Keratinocyte (primary cell): ENCODE results near the gene NLRP12. TPM values are rescaled to one million over a fixed set of nuclear protein-coding genes. Genes with fewer than 3 reads are reported as not detected.

Experiments used
- DNase-seq: peaks from one replicate; pipeline ENCODE4 v3.0.0-alpha.2; 2011; ENCODE audit warnings: low read depth, missing footprints, low spot score
- FAIRE-seq: peaks from 2 replicates; lab custom pipeline; 2011; peaks lifted over from hg19 to GRCh38; lab: Jason Lieb, UNC
- H2AFZ ChIP-seq: 2 replicates; pipeline ENCODE4 v1.6.0; 2012; ENCODE audit warnings: low read length, control low read depth, inconsistent platforms; ENCODE audit not compliant: control insufficient read depth
- H3K27ac ChIP-seq: 2 replicates; pipeline ENCODE4 v1.5.1; 2011; ENCODE audit warnings: low read length; ENCODE audit not compliant: control insufficient read depth, insufficient read depth
- H3K27me3 ChIP-seq: 3 replicates; pipeline ENCODE4 v1.6.0; 2011; ENCODE audit warnings: low read length; ENCODE audit not compliant: control insufficient read depth, insufficient read depth; ENCODE audit errors: extremely low read depth
- H3K36me3 ChIP-seq, 2 experiments: 2 replicates in 1 of 2; 3 replicates in 1 of 2; pipeline ENCODE4 v1.5.1; 2011; ENCODE audit warnings: low read length in 2 of 2, mild to moderate bottlenecking in 1 of 2; ENCODE audit not compliant: control insufficient read depth in 2 of 2, insufficient read depth in 2 of 2; ENCODE audit errors: extremely low read depth in 1 of 2
- H3K4me1 ChIP-seq: 3 replicates; pipeline ENCODE4 v1.5.1; 2011; ENCODE audit warnings: low read length; ENCODE audit not compliant: control insufficient read depth, insufficient read depth; ENCODE audit errors: extremely low read depth
- H3K4me2 ChIP-seq: 3 replicates; pipeline ENCODE4 v1.6.0; 2011; ENCODE audit warnings: low read depth, low read length; ENCODE audit not compliant: control insufficient read depth, insufficient read depth; ENCODE audit errors: extremely low read depth
- H3K4me3 ChIP-seq, 3 experiments: fragments of 200-600 bp in 1 of 3; sonication (generic) in 1 of 3; 2 replicates in 2 of 3; 3 replicates in 1 of 3; pipeline ENCODE4 v1.5.1; 2011 to 2016; ENCODE audit warnings: low read length in 3 of 3, mild to moderate bottlenecking in 3 of 3, control low read depth in 2 of 3, inconsistent platforms in 1 of 3, low read depth in 1 of 3, mixed read lengths in 1 of 3, mixed run types in 1 of 3, moderate library complexity in 1 of 3; ENCODE audit not compliant: control insufficient read depth in 2 of 3, insufficient read depth in 2 of 3; ENCODE audit errors: extremely low read depth in 1 of 3
- H3K79me2 ChIP-seq: 2 replicates; pipeline ENCODE4 v1.6.0; 2012; ENCODE audit warnings: low read length; ENCODE audit not compliant: control insufficient read depth, insufficient read depth
- H3K9ac ChIP-seq: 3 replicates; pipeline ENCODE4 v1.6.0; 2011; ENCODE audit warnings: low read length; ENCODE audit not compliant: control insufficient read depth, insufficient read depth; ENCODE audit errors: extremely low read depth
- H3K9me1 ChIP-seq: 3 replicates; pipeline ENCODE4 v1.6.0; 2011; ENCODE audit warnings: low read length; ENCODE audit not compliant: control insufficient read depth, insufficient read depth; ENCODE audit errors: extremely low read depth
- H3K9me3 ChIP-seq: 2 replicates; pipeline ENCODE4 v1.5.1; 2012; ENCODE audit warnings: low read depth, low read length; ENCODE audit not compliant: control insufficient read depth
- H4K20me1 ChIP-seq: 3 replicates; pipeline ENCODE4 v1.6.0; 2011; ENCODE audit warnings: low read length; ENCODE audit not compliant: control insufficient read depth, insufficient read depth; ENCODE audit errors: extremely low read depth
- CTCF ChIP-seq, 3 experiments: IDR thresholded peaks in 1 of 3; conservative IDR thresholded peaks in 1 of 3; optimal IDR thresholded peaks in 1 of 3; 2 replicates in 2 of 3; 3 replicates in 1 of 3; pipeline versions ENCODE3 to v1.5.1; 2011; ENCODE audit warnings: low read length in 3 of 3, mild to moderate bottlenecking in 3 of 3, moderate library complexity in 2 of 3, control low read depth in 1 of 3, inconsistent platforms in 1 of 3; ENCODE audit not compliant: insufficient read depth in 2 of 3; ENCODE audit errors: extremely low read depth in 1 of 3
- EZH2 ChIP-seq: IDR thresholded peaks from one replicate; pipeline ENCODE4 v1.6.1; 2012; ENCODE audit warnings: inconsistent platforms, mild to moderate bottlenecking, low read length, moderate library complexity
- dilution Hi-C: fragments of 300-500 bp; cut with MboI; formaldehyde crosslinking; loops from one replicate; pipeline ENCODE4 v1.7.0; 2020; ENCODE audit warnings: low sequenced_read_pairs; ENCODE audit not compliant: extremely low pct_ligation_motif_present
- polyA plus RNA-seq, 5 experiments: library from polyadenylated mRNA; depleted of rRNA in 3 of 5; stranded (reverse) in 3 of 5; stranded (forward) in 1 of 5; unstranded in 1 of 5; fragments of >200 nt; gene quantifications; 1 replicate in 1 of 5; 2 replicates in 3 of 5; 3 replicates in 1 of 5; pipeline versions ENCODE4 v1.2.1 to v1.2.3, GENCODE V29; 2011 to 2012; ENCODE audit warnings: missing spikeins in 2 of 5, low read depth in 1 of 5, low replicate concordance in 1 of 5

NLRP12 gene
- polyA plus RNA-seq, 1 donor (not counting 4 experiments of a cell fraction or from before 2014, with no cell fraction given): not detected

GRCh38 chr19:53795019-53795418 lies 29.1 kb downstream of the NLRP12 start:
- Histone ChIP-seq H3K9me1 (no peaks in the 10 kb centered on the region), H3K9ac (no peak overlapping the region), H3K79me2 (no peaks in the 10 kb centered on the region), H3K4me2 (no peak overlapping the region), H3K9me3 (peaks cover 4% of the 10 kb centered on the region), H3K36me3 (no peaks in the 10 kb centered on the region), H2AFZ (no peak overlapping the region), H3K4me1 (no peaks in the 10 kb centered on the region), H3K27me3 (no peaks in the 10 kb centered on the region), H3K27ac (no peak overlapping the region), H4K20me1 (no peaks in the 10 kb centered on the region), H3K4me3 (no peak overlapping the region)
- FAIRE-seq (no peak), DNase-seq (no peak)
- no peak for TF ChIP-seq EZH2
- TF ChIP-seq CTCF (optimal IDR thresholded peaks at IDR 0.05 in 1 of 3, IDR thresholded peaks at IDR 0.05 in 1 of 3, conservative IDR thresholded peaks at IDR 0.05 in 1 of 3; ENCODE audit: extremely low read depth in 1 of 3, insufficient read depth in 2 of 3, low read length in 3 of 3): no peak
- dilution Hi-C loops: no loop called here

GRCh38 chr19:53792721-53793433 lies 31.2 kb downstream of the NLRP12 start:
- Histone ChIP-seq H3K27ac (no peak overlapping the region), H3K79me2 (no peaks in the 10 kb centered on the region), H3K4me2 (no peak overlapping the region), H3K4me3 (no peak overlapping the region), H2AFZ (no peak overlapping the region), H3K27me3 (no peaks in the 10 kb centered on the region), H3K36me3 (no peaks in the 10 kb centered on the region), H3K9me1 (no peaks in the 10 kb centered on the region), H3K4me1 (no peaks in the 10 kb centered on the region), H3K9me3 (peaks cover 4% of the 10 kb centered on the region), H3K9ac (no peak overlapping the region), H4K20me1 (no peaks in the 10 kb centered on the region)
- dilution Hi-C loops: no loop called here
- peak; percentile 48 for FAIRE-seq
- peak; percentile 30 for DNase-seq
- TF ChIP-seq CTCF (optimal IDR thresholded peaks at IDR 0.05 in 1 of 3, IDR thresholded peaks at IDR 0.05 in 1 of 3, conservative IDR thresholded peaks at IDR 0.05 in 1 of 3; ENCODE audit: extremely low read depth in 1 of 3, insufficient read depth in 2 of 3, low read length in 3 of 3) (peak; percentile 85 to 95 (median 94)), EZH2 (no peak)
